GM18520 (cell line): Measurements from ENCODE around the gene BTBD9.

Experiments
- ATAC-seq: cut with Tn5 transposase; IDR thresholded peaks from one replicate; pipeline ENCODE4 v1.9.1; 2021; ENCODE audit not compliant: unreplicated experiment

The BTBD9 gene

GRCh38 chr6:38310061-38310460, 329.7 kb downstream of the BTBD9 start:
- ATAC-seq: no peak

GRCh38 chr6:38307740-38308139, 332.0 kb downstream of the BTBD9 start:
- ATAC-seq: peak; percentile 70

GRCh38 chr6:38306931-38307330, 332.8 kb downstream of the BTBD9 start:
- no peak for ATAC-seq

- no peak for ATAC-seq
Measured at GRCh38 chr6:38305995-38306681, 333.6 kb downstream of the BTBD9 start.

- no peak for ATAC-seq
Measured at GRCh38 chr6:38302838-38303237, 336.9 kb downstream of the BTBD9 start.

- ATAC-seq: no peak
Measured at GRCh38 chr6:38302081-38302480, 337.6 kb downstream of the BTBD9 start.

- ATAC-seq: no peak
Measured at GRCh38 chr6:38290133-38290799, 349.5 kb downstream of the BTBD9 start.

GRCh38 chr6:38287487-38287886, 352.2 kb downstream of the BTBD9 start:
- ATAC-seq: no peak

- no peak for ATAC-seq
Measured at GRCh38 chr6:38284802-38285394, 354.8 kb downstream of the BTBD9 start.

- ATAC-seq: no peak
Measured at GRCh38 chr6:38283734-38284362, 355.9 kb downstream of the BTBD9 start.

- no peak for ATAC-seq
Measured at GRCh38 chr6:38282911-38283310, 356.8 kb downstream of the BTBD9 start.

- no peak for ATAC-seq
Measured at GRCh38 chr6:38281126-38281525, 358.6 kb downstream of the BTBD9 start.

GRCh38 chr6:38279963-38280588, 359.7 kb downstream of the BTBD9 start:
- ATAC-seq: no peak

GRCh38 chr6:38279423-38279822, 360.3 kb downstream of the BTBD9 start:
- ATAC-seq: no peak

- no peak for ATAC-seq
Measured at GRCh38 chr6:38273325-38273724, 366.4 kb downstream of the BTBD9 start.

GRCh38 chr6:38272222-38272621, 367.5 kb downstream of the BTBD9 start:
- ATAC-seq: no peak

GRCh38 chr6:38271081-38271480, 368.6 kb downstream of the BTBD9 start:
- ATAC-seq: no peak

GRCh38 chr6:38270367-38270766, 369.4 kb downstream of the BTBD9 start:
- no peak for ATAC-seq

- no peak for ATAC-seq
Measured at GRCh38 chr6:38269461-38270172, 370.1 kb downstream of the BTBD9 start.

GRCh38 chr6:38268342-38268741, 371.4 kb downstream of the BTBD9 start:
- no peak for ATAC-seq

- no peak for ATAC-seq
Measured at GRCh38 chr6:38266921-38267354, 372.8 kb downstream of the BTBD9 start.
